ENCODE measurements around the gene RHOBTB3.

DNA sequence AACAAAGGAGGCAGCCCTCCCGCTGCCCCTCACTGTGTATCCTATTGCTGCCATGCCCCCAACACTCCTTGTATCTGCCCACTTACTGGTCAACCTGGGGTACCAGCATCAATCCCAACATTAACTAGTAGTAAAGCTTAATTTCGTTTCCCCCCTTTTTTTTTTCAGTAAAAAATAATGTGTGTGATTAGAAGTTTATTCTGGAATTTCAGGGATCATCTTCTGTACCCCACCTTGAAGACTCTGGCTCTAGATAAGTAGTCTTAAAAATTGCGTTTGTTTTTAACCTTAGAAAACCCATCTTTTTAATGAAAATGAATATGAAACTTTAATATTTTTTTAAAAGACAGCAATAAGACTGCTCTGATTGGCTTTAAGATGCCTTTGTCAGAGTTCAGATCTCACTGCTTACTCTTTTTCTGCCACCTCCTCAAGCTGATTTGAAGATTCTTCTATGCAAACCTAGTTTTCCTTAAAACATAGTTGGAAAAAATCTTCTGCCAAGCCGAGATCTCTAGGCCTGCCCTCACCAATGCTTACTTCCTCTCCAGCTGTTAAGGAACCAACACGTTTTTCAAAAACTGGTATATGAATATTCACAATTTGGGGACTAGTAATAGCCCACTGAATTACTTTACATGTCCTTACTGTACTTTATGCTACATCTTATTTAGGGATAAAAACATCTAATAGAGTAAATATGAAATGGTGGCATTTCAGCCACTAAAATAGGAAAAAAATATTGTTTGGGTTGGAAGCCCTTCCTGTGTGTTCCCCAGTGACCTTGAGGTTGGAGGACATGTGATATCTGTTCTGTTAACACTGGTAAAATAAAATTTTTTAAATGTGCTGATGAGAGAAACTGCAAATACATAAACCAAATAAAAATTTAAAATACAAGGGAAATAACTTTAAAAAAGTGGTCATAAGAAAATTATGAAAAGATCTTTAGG, 4.0 kb upstream of the RHOBTB3 start:
- TF ChIP-seq, protein P1, sequence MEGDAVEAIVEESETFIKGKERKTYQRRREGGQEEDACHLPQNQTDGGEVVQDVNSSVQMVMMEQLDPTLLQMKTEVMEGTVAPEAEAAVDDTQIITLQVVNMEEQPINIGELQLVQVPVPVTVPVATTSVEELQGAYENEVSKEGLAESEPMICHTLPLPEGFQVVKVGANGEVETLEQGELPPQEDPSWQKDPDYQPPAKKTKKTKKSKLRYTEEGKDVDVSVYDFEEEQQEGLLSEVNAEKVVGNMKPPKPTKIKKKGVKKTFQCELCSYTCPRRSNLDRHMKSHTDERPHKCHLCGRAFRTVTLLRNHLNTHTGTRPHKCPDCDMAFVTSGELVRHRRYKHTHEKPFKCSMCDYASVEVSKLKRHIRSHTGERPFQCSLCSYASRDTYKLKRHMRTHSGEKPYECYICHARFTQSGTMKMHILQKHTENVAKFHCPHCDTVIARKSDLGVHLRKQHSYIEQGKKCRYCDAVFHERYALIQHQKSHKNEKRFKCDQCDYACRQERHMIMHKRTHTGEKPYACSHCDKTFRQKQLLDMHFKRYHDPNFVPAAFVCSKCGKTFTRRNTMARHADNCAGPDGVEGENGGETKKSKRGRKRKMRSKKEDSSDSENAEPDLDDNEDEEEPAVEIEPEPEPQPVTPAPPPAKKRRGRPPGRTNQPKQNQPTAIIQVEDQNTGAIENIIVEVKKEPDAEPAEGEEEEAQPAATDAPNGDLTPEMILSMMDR (IDR thresholded peaks at IDR 0.05) = no peak
- no peak for TF ChIP-seq POLR2A (IDR thresholded peaks at IDR 0.05)
